Measurements from ENCODE around the gene TAF1C. TPM values are rescaled to one million over a fixed set of nuclear protein-coding genes. Genes with fewer than 3 reads are reported as not detected.
A peak's percentile ranks its signal among the peaks of the same experiment; 100 is the strongest.

The TAF1C gene
- total RNA-seq, 1 experiment from 2014 or later = 40.2 TPM

DNA sequence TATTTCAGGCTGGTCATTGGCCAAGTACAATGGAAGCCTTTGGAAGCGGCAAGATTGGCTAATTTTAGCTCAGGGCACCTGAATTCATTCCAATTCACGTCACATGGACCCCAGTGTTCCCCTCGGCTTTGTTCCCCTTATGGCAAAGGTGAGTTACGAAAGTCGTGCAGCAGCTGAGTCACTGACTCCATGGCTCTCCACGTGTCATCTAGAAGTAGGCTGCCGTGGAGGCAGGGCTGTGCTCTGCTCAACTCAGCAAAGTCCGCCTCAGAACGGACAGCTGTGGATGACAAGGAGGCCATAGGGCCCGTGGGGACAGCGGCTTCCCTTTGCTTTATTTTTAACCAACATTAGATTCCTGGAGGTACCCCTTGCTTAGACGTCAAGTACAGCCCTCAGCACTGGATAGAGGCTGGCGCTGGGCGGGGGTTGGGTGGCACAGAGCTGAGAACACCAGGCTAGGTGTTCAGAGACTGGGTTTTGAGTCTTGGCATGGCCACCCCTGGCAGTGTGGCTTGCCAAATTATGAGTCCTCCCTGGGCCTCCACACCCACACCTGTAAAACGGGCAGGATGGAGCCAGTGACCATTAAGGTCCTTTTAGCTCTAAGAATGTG is 27.7 kb upstream of the TAF1C start:
- Histone ChIP-seq H4K20me1 (ENCODE audit: insufficient read depth) (no peaks in the 10 kb centered on the region), H3K4me2 (no peak overlapping the region), H3K79me2 (ENCODE audit: low read depth) (no peaks in the 10 kb centered on the region), H3K9me3 (ENCODE audit: insufficient read depth, low read depth) (no peaks in the 10 kb centered on the region), H3K4me1 (replicated peaks; ENCODE audit: insufficient read depth) (peaks cover 6% of the 10 kb centered on the region; the same call in 1 of the 2 replicates), H3K9me2 (ENCODE audit: insufficient read depth) (no peaks in the 10 kb centered on the region), H3K36me3 (ENCODE audit: low read depth) (no peaks in the 10 kb centered on the region), H3K4me3 (no peak overlapping the region), H2AFZ (no peak overlapping the region), H3K27me3 (ENCODE audit: insufficient read depth, low read depth) (no peaks in the 10 kb centered on the region), H3F3A (ENCODE audit: insufficient read depth, low read depth) (no peaks in the 10 kb centered on the region), H3K27ac (no peak overlapping the region)
- BruUV-seq (replicated peaks) = no TSS peak
- intact Hi-C loops (cut with micrococcal nuclease; ENCODE audit: unreplicated experiment) = no loop called here
- TF ChIP-seq EZH2 (IDR thresholded peaks at IDR 0.05; ENCODE audit: low read depth) = no peak
- TF ChIP-seq, protein P1, sequence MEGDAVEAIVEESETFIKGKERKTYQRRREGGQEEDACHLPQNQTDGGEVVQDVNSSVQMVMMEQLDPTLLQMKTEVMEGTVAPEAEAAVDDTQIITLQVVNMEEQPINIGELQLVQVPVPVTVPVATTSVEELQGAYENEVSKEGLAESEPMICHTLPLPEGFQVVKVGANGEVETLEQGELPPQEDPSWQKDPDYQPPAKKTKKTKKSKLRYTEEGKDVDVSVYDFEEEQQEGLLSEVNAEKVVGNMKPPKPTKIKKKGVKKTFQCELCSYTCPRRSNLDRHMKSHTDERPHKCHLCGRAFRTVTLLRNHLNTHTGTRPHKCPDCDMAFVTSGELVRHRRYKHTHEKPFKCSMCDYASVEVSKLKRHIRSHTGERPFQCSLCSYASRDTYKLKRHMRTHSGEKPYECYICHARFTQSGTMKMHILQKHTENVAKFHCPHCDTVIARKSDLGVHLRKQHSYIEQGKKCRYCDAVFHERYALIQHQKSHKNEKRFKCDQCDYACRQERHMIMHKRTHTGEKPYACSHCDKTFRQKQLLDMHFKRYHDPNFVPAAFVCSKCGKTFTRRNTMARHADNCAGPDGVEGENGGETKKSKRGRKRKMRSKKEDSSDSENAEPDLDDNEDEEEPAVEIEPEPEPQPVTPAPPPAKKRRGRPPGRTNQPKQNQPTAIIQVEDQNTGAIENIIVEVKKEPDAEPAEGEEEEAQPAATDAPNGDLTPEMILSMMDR (conservative IDR thresholded peaks at IDR 0.05) = no peak
- peak in 1 of 2 experiments; percentile 30 for DNase-seq
- ChIA-PET POLR2A (ENCODE audit: unreplicated experiment) (interaction anchor here (0.6 kb wide), 1 partner anchor 551 kb away, joined by 3 read pairs; no protein-coding TSS in a partner anchor), CTCF (no interaction called here)

DNA sequence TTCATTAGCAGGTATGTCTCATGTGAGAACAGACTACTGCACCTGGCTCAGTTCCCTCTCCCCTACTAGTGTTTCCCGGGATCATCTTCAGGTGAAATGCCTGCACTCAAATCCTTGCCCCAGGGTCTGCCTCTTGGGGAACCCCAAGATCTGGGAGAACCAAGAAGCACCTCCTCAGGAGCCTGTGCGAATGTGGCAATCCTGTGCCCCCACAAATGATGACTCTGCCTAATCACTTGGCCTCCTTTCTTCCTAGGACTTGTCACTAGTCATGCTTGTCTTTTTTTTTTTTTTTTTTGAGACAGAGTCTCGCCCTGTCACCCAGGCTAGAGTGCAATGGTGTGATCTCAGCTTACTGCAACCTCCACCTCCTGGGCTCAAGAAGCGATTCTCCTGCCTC is 25.8 kb upstream of the TAF1C start:
- no peaks in the 10 kb centered on the region for H3K36me3 ChIP-seq (ENCODE audit: low read depth)
- H3K4me3 ChIP-seq = no peak overlapping the region
- H3K4me2 ChIP-seq = no peak overlapping the region
- no peak for DNase-seq
- H4K20me1 ChIP-seq (ENCODE audit: insufficient read depth) = no peaks in the 10 kb centered on the region
- H2AFZ ChIP-seq = no peak overlapping the region
- TF ChIP-seq, protein P1 (conservative IDR thresholded peaks at IDR 0.05) = no peak
- no peak for TF ChIP-seq EZH2 (IDR thresholded peaks at IDR 0.05; ENCODE audit: low read depth)
- ChIA-PET CTCF (no interaction called here), POLR2A (ENCODE audit: unreplicated experiment) (no interaction called here)
- H3K9me2 ChIP-seq (ENCODE audit: insufficient read depth) = no peaks in the 10 kb centered on the region
- H3K27me3 ChIP-seq (ENCODE audit: insufficient read depth, low read depth) = no peaks in the 10 kb centered on the region
- no peaks in the 10 kb centered on the region for H3F3A ChIP-seq (ENCODE audit: insufficient read depth, low read depth)
- H3K4me1 ChIP-seq (replicated peaks; ENCODE audit: insufficient read depth) = peaks cover 6% of the 10 kb centered on the region; the same call in 1 of the 2 replicates
- no peaks in the 10 kb centered on the region for H3K9me3 ChIP-seq (ENCODE audit: insufficient read depth, low read depth)
- H3K27ac ChIP-seq = no peak overlapping the region
- no peaks in the 10 kb centered on the region for H3K79me2 ChIP-seq (ENCODE audit: low read depth)
- BruUV-seq (replicated peaks) = no TSS peak
- intact Hi-C loops (cut with micrococcal nuclease; ENCODE audit: unreplicated experiment) = no loop called here

DNA sequence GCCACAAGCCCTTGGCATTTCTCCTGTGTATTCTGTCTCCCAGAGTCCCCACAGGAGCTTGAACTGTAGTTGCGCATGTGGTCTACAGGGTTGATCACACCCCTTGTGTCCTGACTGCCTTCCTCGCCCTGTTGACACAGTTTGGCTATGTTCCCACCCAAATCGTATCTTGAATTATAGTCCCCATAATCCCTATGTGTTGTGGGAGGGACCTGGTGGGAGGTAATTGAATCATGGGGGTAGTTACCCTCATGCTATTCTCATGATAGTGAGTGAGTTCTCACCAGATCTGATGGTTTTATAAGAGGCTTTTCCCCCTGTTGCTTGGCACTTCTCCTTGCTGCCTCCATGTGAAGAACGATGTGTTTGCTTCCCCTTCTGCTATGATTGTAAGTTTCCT is 25.3 kb upstream of the TAF1C start:
- no peaks in the 10 kb centered on the region for H3K9me2 ChIP-seq (ENCODE audit: insufficient read depth)
- H3K4me1 ChIP-seq (replicated peaks; ENCODE audit: insufficient read depth) = peaks cover 6% of the 10 kb centered on the region; the same call in 1 of the 2 replicates
- H3K9me3 ChIP-seq (ENCODE audit: insufficient read depth, low read depth) = no peaks in the 10 kb centered on the region
- H3K4me2 ChIP-seq = no peak overlapping the region
- H3K27me3 ChIP-seq (ENCODE audit: insufficient read depth, low read depth) = no peaks in the 10 kb centered on the region
- no peaks in the 10 kb centered on the region for H3F3A ChIP-seq (ENCODE audit: insufficient read depth, low read depth)
- H3K4me3 ChIP-seq = no peak overlapping the region
- no peak overlapping the region for H3K27ac ChIP-seq
- no peak for DNase-seq
- intact Hi-C loops (cut with micrococcal nuclease; ENCODE audit: unreplicated experiment) = no loop called here
- no peaks in the 10 kb centered on the region for H4K20me1 ChIP-seq (ENCODE audit: insufficient read depth)
- H2AFZ ChIP-seq = no peak overlapping the region
- BruUV-seq (replicated peaks) = no TSS peak
- H3K79me2 ChIP-seq (ENCODE audit: low read depth) = no peaks in the 10 kb centered on the region
- TF ChIP-seq, protein P1 (conservative IDR thresholded peaks at IDR 0.05) = no peak
- no peak for TF ChIP-seq EZH2 (IDR thresholded peaks at IDR 0.05; ENCODE audit: low read depth)
- ChIA-PET POLR2A (ENCODE audit: unreplicated experiment) (no interaction called here), CTCF (no interaction called here)
- H3K36me3 ChIP-seq (ENCODE audit: low read depth) = no peaks in the 10 kb centered on the region
